HG02885 (cell line): ENCODE results near the gene HK2.

Experiments
- ATAC-seq: cut with Tn5 transposase; IDR thresholded peaks from one replicate; pipeline ENCODE4 v1.9.1; 2021; ENCODE audit warnings: mild to moderate bottlenecking; ENCODE audit not compliant: unreplicated experiment, poor library complexity

The HK2 gene

DNA sequence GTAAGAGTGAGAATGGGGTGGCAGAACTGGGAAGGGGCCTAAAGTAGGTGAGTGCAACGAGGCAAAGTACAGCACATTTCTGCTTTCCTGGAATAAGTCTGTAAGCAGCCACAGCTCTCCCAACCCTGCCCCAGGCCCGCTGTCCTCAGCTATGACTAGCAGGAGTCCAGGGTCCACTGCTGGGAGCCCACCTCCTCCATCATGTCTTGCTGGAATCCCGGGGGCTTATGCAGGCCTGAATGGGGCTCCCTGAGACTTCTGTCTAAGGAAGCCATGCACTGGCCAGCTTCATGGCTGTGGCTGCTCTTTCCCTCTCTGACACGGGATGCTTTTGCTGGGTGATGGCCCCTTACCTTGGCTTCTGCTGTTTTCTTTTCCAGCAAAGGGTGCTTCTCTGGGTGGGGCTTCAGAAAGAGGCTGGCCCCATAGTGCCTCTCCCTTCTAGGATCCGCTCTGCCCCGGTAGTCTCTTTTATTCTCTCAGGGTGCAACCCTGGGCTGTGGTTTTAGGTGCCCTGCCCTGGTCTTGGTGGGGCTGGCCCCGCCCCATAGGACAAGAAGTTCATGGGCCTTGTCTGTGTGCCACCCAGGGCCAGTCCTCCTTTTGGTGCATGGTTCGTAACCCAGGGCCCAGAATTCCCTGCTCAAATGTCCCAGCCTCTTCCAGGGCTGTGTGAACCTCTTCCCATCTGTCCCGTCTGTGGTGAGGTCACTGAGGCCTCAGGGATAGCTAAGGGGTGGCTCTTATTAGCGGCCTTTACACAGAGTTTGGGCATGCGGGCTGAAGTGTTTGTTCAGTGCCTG is 90.7 kb downstream of the HK2 start:
- no peak for ATAC-seq

DNA sequence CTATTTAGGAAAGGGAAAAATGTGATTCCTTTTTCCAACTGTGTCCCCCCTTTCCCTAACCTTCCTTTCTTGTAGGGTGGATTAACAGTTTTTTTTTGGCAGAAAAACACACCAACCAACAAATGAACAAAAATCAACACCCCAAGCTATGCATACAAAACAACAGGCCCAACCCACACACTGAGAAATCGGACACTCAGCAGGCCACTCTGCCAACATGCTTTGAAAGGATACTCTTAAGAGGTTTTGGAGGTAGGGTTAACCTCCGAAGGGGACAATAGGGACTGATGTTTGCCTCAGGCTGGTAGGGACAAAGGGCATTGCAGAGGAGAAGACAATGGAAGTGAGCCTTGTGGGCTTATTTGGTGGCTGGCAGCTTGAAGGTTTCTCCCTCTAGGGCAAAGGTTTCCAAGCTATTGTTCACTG is 91.4 kb downstream of the HK2 start:
- ATAC-seq = no peak

DNA sequence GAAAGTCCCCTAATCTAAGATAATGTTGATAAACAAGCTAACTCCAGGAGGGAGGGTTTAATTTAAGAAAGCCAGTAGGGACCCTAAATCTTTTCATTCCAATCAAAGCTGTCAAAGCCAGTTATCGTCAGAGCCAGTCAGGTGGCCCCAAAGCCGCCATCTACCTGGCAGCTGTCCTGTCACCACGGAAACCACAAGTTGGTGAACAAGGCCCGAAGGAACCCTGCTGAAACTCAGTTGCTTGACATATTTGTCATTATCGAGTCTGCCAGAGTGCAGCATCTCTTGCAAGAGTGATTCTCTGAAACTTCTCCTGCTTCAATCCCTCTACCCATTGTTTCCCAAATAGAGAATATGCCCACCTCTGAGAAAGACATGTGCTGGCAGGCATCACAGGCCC is 93.7 kb downstream of the HK2 start:
- ATAC-seq = no peak

- ATAC-seq = no peak
Observed at GRCh38 chr2:74930811-74931486, 97.0 kb downstream of the HK2 start.

- ATAC-seq = no peak
Observed at GRCh38 chr2:74931940-74932339, 98.0 kb downstream of the HK2 start.

DNA sequence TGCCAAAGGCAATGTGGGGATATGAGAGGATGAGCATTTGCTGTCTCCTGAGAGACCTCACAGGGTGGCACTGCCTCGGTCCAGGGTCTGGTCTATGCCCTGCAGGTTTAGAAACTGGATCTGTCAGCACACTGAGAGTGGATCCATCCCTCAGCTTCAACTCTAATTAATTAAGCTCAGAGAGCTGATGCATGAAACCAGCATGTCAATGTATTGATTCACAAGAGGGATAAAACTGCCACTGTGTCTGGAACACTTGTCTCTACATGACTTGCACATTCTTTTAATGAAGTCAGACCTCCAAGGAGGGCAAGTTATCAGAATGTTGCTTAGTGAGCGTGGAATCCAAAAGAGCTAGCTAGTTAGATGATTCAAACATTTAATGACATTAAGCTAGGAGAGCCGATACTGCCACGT is 102.1 kb downstream of the HK2 start:
- ATAC-seq = no peak

GRCh38 chr2:74937221-74937880 is 103.4 kb downstream of the HK2 start:
- ATAC-seq = no peak

DNA sequence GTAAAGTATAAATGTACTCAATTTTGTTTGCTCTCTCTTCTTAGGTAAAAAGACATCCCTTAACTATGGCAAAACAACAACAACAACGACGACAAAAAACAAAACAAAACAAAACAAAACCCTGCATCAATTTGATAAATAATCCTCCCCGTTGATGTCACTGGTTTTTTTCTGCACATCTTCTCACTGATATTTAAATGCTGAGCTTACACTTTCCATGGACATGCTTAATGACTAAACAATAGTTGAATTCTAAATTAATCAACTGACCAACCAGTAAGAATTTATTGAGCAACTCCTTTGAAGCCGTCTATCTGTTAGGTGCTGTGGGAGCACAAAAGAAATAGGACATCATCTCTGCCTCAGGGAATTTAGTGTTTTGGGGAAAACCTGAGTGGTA is 104.3 kb downstream of the HK2 start:
- no peak for ATAC-seq

- ATAC-seq = no peak
Observed at GRCh38 chr2:74939919-74940812, 106.2 kb downstream of the HK2 start.

- ATAC-seq = no peak
Observed at GRCh38 chr2:74941284-74941683, 107.4 kb downstream of the HK2 start.

DNA sequence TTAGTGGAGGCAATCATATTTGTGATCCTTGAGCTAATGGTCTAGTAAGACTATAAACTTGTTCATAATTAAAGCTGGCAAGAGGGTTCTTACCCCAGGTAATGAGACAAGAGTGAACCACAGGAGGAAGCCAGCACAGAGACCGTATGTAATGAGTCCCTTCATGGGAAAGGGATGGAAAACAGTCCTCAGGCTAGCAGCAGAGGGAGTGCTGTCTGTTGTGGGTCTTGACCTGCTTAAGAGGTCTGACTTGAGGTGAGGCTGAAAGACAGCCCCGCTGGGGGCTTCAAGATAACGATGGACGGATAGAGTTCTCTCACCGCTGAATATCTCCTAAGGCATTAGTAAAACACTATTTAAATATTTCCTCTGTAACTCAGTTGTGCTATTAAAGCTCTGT is 108.3 kb downstream of the HK2 start:
- ATAC-seq = no peak
